Hepatocyte (in vitro differentiated cells): ENCODE measurements around the gene HSPBP1. TPM values are rescaled to one million over a fixed set of nuclear protein-coding genes. Genes with fewer than 3 reads are reported as not detected.
"Not testable (repeated sequence)": the region's sequence is repeated elsewhere in the genome, so short reads cannot be mapped to it uniquely, and the experiment has no call there.

Experiments used
- DNase-seq: peaks from one replicate; pipeline ENCODE4 v3.0.0-alpha.2; 2016; ENCODE audit warnings: low spot score
- H2AFZ ChIP-seq: fragments of 200-600 bp; sonication (generic); 2 replicates; pipeline ENCODE4 v1.6.0; 2016; ENCODE audit warnings: antibody characterized with exemption, mild to moderate bottlenecking
- H3K27ac ChIP-seq: fragments of 200-600 bp; sonication (generic); 2 replicates; pipeline ENCODE4 v1.5.1; 2016; ENCODE audit warnings: mild to moderate bottlenecking
- H3K27me3 ChIP-seq: fragments of 200-600 bp; sonication (generic); 2 replicates; pipeline ENCODE4 v1.6.1; 2016
- H3K36me3 ChIP-seq: fragments of 200-600 bp; sonication (generic); replicated peaks from 2 replicates; pipeline ENCODE4 v1.5.1; 2016; ENCODE audit warnings: low read depth; ENCODE audit not compliant: insufficient read depth
- H3K4me1 ChIP-seq: fragments of 200-600 bp; sonication (generic); 2 replicates; pipeline ENCODE4 v1.5.1; 2016; ENCODE audit warnings: mild to moderate bottlenecking, moderate library complexity; ENCODE audit not compliant: insufficient read depth
- H3K4me2 ChIP-seq: fragments of 200-600 bp; sonication (generic); 2 replicates; pipeline ENCODE4 v1.6.0; 2016
- H3K4me3 ChIP-seq: fragments of 200-600 bp; sonication (generic); 2 replicates; pipeline ENCODE4 v1.5.1; 2016; ENCODE audit warnings: mild to moderate bottlenecking
- H3K79me2 ChIP-seq: fragments of 200-600 bp; sonication (generic); 2 replicates; pipeline ENCODE4 v1.6.0; 2017; ENCODE audit warnings: mild to moderate bottlenecking
- H3K9me2 ChIP-seq: fragments of 200-600 bp; sonication (generic); replicated peaks from 2 replicates; pipeline ENCODE4 v1.6.0; 2017; ENCODE audit warnings: mild to moderate bottlenecking; ENCODE audit not compliant: insufficient read depth
- H3K9me3 ChIP-seq: fragments of 200-600 bp; sonication (generic); 2 replicates; pipeline ENCODE4 v1.5.1; 2016; ENCODE audit warnings: low read depth, mild to moderate bottlenecking
- H4K20me1 ChIP-seq: fragments of 200-600 bp; sonication (generic); 2 replicates; pipeline ENCODE4 v1.6.0; 2016; ENCODE audit warnings: mild to moderate bottlenecking; ENCODE audit not compliant: insufficient read depth, poor library complexity, severe bottlenecking
- EZH2 ChIP-seq: fragments of 200-600 bp; sonication (generic); IDR thresholded peaks from 2 replicates; pipeline ENCODE4 v1.6.1; 2016; ENCODE audit warnings: antibody characterized with exemption, mild to moderate bottlenecking, borderline replicate concordance
- EZH2phosphoT487 ChIP-seq: fragments of 200-600 bp; sonication (generic); IDR thresholded peaks from one replicate; pipeline ENCODE4 v1.6.1; 2018; ENCODE audit warnings: antibody characterized with exemption, mild to moderate bottlenecking, low read depth, moderate library complexity; ENCODE audit not compliant: unreplicated experiment, severe bottlenecking
- WGBS: methylation state at CpG from one replicate; pipeline ENCODE4 v1.1.6; 2016; ENCODE audit warnings: low lambda C conversion rate; ENCODE audit errors: missing lambda C conversion rate; 5-methylcytosine and 5-hydroxymethylcytosine counted together
- polyA plus RNA-seq: library from polyadenylated mRNA; unstranded; fragments of >200 nt; fragmentation: Nextera tagmentation; extraction: Ambion mirVana; gene quantifications from 2 replicates; pipeline ENCODE4 v1.2.1, GENCODE V29; 2016
- total RNA-seq: library from RNA; depleted of rRNA; stranded (reverse); fragments of >200 nt; gene quantifications from 2 replicates; pipeline ENCODE4 v1.2.3, GENCODE V29; 2014
- TF ChIP-seq, protein P1 (sequence below): fragments of 200-600 bp; sonication (generic); IDR thresholded peaks from 2 replicates; pipeline ENCODE4 v1.5.1; 2016; ENCODE audit warnings: antibody characterized with exemption, mild to moderate bottlenecking; ENCODE audit not compliant: poor library complexity

The HSPBP1 gene, protein sequence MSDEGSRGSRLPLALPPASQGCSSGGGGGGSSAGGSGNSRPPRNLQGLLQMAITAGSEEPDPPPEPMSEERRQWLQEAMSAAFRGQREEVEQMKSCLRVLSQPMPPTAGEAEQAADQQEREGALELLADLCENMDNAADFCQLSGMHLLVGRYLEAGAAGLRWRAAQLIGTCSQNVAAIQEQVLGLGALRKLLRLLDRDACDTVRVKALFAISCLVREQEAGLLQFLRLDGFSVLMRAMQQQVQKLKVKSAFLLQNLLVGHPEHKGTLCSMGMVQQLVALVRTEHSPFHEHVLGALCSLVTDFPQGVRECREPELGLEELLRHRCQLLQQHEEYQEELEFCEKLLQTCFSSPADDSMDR
- total RNA-seq (31.5 and 33.9 TPM in 2 replicates), polyA plus RNA-seq (52.2 and 54.5 TPM in 2 replicates)

DNA sequence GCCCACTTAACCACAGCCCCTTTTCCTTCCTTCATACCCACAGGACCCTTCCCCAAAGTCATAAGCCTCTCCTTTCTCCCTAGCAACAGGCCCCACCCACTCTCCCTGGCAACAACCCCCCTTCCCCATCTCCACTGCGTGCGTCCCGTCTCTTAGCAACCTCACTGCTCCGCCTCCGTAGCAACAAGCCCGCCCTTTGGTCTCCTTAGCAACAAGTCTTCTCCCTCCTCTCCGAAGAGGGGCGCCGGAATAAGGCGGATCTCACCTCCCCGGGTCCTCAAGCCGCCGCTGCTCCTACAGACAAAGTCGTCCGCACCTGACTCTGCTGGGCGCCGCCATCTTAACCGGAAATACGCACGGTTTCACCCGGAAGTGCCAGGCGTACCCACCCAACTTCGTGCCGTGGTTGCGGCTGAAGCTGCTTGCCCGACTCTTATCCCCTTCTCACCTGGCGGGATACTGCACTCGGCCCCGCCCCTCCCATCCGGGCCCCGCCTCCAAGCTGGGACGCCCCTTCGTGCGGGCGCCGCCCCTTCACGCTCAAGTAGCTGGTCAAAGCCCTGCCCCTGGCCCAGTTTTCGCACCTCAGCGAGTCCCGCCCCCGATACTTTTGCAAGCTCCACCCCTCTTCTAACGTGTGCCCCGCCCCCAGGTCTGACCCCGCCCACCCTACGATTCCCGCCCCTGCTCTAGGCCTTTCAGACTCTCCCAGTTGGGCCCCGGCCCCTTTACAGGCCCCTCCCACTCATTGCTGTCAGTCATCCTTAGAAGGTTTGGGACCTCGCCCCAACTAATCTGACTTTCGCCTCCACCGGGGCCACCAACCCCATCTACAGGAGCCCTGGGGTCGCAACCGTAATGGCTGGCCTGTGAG is at the start of gene HSPBP1:
HSPBP1 (minus strand) TSS at position 341 of the 874 bp plus-strand sequence. CDS start 502 bp downstream, outside the sequence.
- Histone ChIP-seq H3K27me3 (no peaks in the 10 kb centered on the region), H3K27ac (peak within 1 kb of the TSS; percentile 76), H3K9me3 (no peaks in the 10 kb centered on the region), H3K9me2 (no peaks in the 10 kb centered on the region), H3K79me2 (peaks cover 20% of the 10 kb centered on the region), H3K4me3 (peak within 1 kb of the TSS; percentile 66), H4K20me1 (no peaks in the 10 kb centered on the region), H3K4me2 (peak within 1 kb of the TSS; percentile 89), H2AFZ (peak within 1 kb of the TSS; percentile 31), H3K36me3 (no peaks in the 10 kb centered on the region), H3K4me1 (peaks cover 13% of the 10 kb centered on the region)
- no peak for TF ChIP-seq EZH2phosphoT487
- TF ChIP-seq EZH2: no peak
- TF ChIP-seq, protein P1, sequence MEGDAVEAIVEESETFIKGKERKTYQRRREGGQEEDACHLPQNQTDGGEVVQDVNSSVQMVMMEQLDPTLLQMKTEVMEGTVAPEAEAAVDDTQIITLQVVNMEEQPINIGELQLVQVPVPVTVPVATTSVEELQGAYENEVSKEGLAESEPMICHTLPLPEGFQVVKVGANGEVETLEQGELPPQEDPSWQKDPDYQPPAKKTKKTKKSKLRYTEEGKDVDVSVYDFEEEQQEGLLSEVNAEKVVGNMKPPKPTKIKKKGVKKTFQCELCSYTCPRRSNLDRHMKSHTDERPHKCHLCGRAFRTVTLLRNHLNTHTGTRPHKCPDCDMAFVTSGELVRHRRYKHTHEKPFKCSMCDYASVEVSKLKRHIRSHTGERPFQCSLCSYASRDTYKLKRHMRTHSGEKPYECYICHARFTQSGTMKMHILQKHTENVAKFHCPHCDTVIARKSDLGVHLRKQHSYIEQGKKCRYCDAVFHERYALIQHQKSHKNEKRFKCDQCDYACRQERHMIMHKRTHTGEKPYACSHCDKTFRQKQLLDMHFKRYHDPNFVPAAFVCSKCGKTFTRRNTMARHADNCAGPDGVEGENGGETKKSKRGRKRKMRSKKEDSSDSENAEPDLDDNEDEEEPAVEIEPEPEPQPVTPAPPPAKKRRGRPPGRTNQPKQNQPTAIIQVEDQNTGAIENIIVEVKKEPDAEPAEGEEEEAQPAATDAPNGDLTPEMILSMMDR: no peak
- WGBS: 4% methylated on average over 50 of the region's 52 CpGs
- peak; percentile 97 for DNase-seq

DNA sequence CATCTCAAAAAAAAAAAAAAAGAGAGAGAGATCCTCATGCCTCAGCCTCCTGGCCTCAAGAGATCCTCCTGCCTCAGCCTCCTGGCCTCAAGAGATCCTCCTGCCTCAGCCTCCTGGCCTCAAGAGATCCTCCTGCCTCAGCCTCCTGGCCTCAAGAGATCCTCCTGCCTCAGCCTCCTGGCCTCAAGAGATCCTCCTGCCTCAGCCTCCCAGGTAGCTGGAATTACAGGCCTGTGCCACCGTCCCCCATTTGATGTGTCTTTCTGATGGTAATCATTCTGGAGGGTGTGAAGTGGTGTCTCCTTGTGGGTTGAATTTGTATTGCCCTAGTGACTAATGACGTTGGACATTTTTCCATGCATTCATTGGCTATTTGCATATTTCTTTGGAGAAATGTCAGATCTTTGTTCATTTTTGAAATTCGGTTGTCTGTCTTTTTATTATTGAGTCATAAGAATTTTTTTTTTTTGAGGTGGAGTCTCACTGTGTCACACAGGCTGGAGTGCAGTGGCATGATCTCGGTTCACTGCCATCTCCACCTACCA is 48.9 kb upstream of the HSPBP1 start:
- not testable (repeated sequence) for H3K4me1 ChIP-seq, H4K20me1 ChIP-seq, DNase-seq, H3K4me2 ChIP-seq, H3K27ac ChIP-seq, H3K9me3 ChIP-seq, H3K36me3 ChIP-seq, H3K9me2 ChIP-seq, H3K4me3 ChIP-seq, H3K27me3 ChIP-seq, H2AFZ ChIP-seq, H3K79me2 ChIP-seq
- 91% methylated on average over 4 of the region's 4 CpGs for WGBS

DNA sequence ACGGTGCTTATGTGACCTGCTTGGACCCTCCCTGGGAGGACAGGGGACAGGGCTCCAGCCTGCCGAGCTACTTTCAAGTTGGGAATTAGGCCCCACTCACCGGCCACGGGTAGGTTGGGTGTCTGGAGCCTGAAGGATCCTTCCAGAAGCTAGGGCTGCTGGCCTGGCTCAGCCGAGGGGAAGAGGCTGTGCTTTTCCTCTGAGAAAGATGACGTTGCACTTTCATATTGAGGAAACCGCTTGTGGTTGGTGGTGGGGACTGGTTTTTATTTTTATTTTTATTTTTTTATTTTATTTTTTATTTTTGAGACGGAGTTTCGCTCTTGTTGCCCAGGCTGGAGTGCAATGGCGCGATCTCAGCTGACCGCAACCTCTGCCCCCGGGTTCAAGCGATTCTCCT is 45.3 kb upstream of the HSPBP1 start, which contains the start of gene TMEM150B:
TMEM150B (minus strand) TSS at position 170 of the 400 bp plus-strand sequence. CDS start 4,305 bp downstream, outside the sequence.
- Histone ChIP-seq H3K27ac (no peak within 1 kb of the TSS), H3K9me2 (no peaks in the 10 kb centered on the region), H3K4me1 (peaks cover 6% of the 10 kb centered on the region), H3K9me3 (no peaks in the 10 kb centered on the region), H3K79me2 (no peaks in the 10 kb centered on the region), H4K20me1 (no peaks in the 10 kb centered on the region), H3K36me3 (no peaks in the 10 kb centered on the region), H2AFZ (no peak within 1 kb of the TSS), H3K4me3 (no peak within 1 kb of the TSS), H3K27me3 (no peaks in the 10 kb centered on the region), H3K4me2 (no peak within 1 kb of the TSS)
- TF ChIP-seq EZH2phosphoT487 (no peak), EZH2 (no peak)
- TF ChIP-seq, protein P1: no peak
- DNase-seq: no peak
- 95% methylated on average over 14 of the region's 14 CpGs for WGBS
